ENCODE results near the gene CD83.

The CD83 gene

DNA sequence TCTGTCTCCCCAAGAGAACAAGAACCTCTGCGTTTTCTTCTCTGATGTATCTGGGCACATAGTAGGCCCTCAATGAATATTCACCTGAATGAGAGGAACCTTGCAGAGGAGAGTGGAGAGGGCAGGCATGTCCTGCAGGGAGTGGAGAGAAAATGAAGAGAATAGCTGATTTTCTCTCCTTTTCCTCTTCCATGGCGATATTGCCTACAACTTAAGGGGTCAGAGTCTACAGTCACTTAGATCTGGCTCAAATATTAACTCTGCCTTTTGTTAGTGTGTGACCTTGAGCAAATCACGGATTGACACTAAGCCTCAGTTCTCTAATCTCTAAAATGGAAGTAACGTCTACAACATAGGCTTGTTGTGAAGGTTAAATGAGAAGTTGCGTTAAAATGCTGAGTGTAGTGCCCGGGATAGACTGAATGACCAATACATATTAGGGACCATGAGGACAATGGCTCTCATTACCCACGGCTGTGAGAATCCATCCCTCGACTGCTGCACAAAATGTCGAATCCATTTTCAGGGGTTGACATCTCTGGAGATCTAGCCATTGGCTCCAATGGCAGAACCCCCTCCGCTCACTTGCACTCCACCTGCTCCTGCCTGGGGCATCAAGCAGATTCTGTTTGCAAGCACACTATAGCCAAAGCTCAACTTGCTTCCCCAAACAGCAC lies 14.8 kb downstream of the CD83 start:
- Histone ChIP-seq H3K27ac (ENCODE audit: low read depth, low read length) (no peak overlapping the region), H3K36me3 (ENCODE audit: control insufficient read depth, insufficient read depth, low read length) (no peaks in the 10 kb centered on the region), H3K9ac (ENCODE audit: low read length) (no peak overlapping the region), H3K4me1 (ENCODE audit: control insufficient read depth, insufficient read depth, low read length) (peaks cover 4% of the 10 kb centered on the region), H3K4me3 (ENCODE audit: low read length) (no peak overlapping the region), H3K27me3 (ENCODE audit: control insufficient read depth, insufficient read depth, low read length) (no peaks in the 10 kb centered on the region)

DNA sequence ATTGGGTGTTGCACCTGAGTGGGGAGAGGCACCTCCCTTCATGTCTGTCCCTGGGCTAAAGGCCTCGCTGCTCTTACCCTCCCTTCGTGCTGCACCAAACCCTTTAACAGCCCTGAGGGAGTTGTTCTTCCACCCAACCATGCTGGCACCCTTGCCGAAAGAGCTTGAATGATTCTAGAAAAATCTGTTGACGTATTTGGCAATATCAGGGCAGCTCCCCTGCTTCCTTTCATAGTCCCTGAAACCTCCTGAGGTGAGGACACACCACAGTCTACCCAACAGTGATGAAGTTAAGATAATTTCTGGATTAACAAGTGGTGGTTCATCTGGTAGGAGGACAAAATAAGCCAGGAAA lies 15.3 kb downstream of the CD83 start:
- Histone ChIP-seq H3K9ac (ENCODE audit: low read length) (no peak overlapping the region), H3K4me1 (ENCODE audit: control insufficient read depth, insufficient read depth, low read length) (peaks cover 3% of the 10 kb centered on the region), H3K36me3 (ENCODE audit: control insufficient read depth, insufficient read depth, low read length) (no peaks in the 10 kb centered on the region), H3K27me3 (ENCODE audit: control insufficient read depth, insufficient read depth, low read length) (no peaks in the 10 kb centered on the region), H3K4me3 (ENCODE audit: low read length) (no peak overlapping the region), H3K27ac (ENCODE audit: low read depth, low read length) (no peak overlapping the region)

DNA sequence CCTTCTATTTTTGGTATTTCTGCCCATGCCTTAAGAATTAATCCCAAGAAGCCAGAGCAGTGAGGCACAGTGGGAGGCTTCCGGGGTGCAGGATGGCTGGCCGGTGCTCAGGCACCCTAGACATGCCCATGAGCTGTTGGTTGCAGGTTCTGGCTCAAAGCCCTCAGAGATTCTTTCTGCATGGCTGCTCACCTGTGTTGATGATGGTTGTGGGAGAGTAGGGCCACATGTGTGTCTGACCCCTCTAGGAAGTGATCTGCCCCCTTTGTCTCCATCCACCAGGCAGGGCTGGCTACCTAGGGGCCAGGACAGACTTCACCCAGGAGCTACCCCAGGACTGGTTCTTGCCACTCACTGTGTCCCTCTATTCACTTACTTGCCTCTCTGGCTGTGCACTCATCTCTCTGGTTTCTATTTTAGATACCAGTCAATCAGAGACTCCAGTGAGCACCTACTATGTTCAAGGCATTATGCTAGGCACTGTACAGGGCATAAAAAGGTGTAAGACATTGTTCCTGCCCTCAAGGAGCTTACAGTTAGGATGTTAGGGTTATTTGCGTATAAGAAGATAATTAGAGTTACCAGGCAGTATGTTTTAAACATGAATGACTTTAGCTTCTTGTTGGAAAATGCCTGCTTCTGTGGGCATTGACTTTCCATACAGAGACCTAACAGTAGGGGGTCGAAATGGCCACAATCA lies 16.8 kb downstream of the CD83 start:
- Histone ChIP-seq H3K4me1 (ENCODE audit: control insufficient read depth, insufficient read depth, low read length) (no peaks in the 10 kb centered on the region), H3K9ac (ENCODE audit: low read length) (no peak overlapping the region), H3K4me3 (ENCODE audit: low read length) (no peak overlapping the region), H3K36me3 (ENCODE audit: control insufficient read depth, insufficient read depth, low read length) (no peaks in the 10 kb centered on the region), H3K27ac (ENCODE audit: low read depth, low read length) (no peak overlapping the region), H3K27me3 (ENCODE audit: control insufficient read depth, insufficient read depth, low read length) (no peaks in the 10 kb centered on the region)

DNA sequence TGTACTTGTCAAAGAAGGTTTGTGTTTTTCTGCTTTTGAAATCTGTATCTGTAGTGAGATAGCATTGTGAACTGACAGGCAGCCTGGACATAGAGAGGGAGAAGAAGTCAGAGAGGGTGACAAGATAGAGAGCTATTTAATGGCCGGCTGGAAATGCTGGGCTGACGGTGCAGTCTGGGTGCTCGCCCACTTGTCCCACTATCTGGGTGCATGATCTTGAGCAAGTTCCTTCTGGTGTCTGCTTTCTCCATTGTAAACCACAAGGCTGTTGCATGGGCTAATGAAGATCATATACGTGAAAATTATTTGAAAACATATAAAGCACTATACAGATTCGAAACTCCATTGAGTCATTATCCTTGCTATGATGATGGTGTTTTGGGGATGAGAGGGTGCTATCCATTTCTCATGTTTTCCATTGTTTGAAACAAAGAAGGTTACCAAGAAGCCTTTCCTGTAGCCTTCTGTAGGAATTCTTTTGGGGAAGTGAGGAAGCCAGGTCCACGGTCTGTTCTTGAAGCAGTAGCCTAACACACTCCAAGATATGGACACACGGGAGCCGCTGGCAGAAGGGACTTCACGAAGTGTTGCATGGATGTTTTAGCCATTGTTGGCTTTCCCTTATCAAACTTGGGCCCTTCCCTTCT lies 18.4 kb downstream of the CD83 start:
- Histone ChIP-seq H3K36me3 (ENCODE audit: control insufficient read depth, insufficient read depth, low read length) (no peaks in the 10 kb centered on the region), H3K4me3 (ENCODE audit: low read length) (no peak overlapping the region), H3K9ac (ENCODE audit: low read length) (no peak overlapping the region), H3K27ac (ENCODE audit: low read depth, low read length) (no peak overlapping the region), H3K4me1 (ENCODE audit: control insufficient read depth, insufficient read depth, low read length) (no peaks in the 10 kb centered on the region), H3K27me3 (ENCODE audit: control insufficient read depth, insufficient read depth, low read length) (no peaks in the 10 kb centered on the region)

DNA sequence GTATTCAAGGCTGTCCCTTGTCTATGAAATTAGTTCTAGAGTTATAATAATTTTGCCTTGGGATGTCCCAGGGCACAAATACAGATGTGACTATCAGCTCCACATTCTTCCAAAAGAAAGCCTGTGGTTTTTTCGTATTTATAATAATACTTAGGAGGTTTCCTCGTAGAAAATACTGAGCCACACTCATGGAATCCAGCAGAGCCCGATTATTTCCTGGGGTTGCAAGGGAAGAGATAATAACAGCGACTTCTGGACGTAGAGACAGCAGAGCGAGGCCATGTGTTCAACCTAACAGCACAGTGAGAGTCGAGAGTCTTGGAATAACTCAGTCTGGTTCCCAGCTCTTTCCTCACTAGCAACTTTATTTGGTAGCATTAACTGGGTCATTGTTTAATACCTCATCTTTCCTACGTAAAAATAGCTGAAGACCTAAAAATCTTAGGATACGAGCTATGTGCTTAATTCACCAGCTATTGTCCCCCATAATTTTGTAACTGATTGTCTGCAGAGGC lies 21.2 kb downstream of the CD83 start:
- Histone ChIP-seq H3K9ac (ENCODE audit: low read length) (no peak overlapping the region), H3K4me3 (ENCODE audit: low read length) (no peak overlapping the region), H3K4me1 (ENCODE audit: control insufficient read depth, insufficient read depth, low read length) (no peaks in the 10 kb centered on the region), H3K27me3 (ENCODE audit: control insufficient read depth, insufficient read depth, low read length) (no peaks in the 10 kb centered on the region), H3K36me3 (ENCODE audit: control insufficient read depth, insufficient read depth, low read length) (no peaks in the 10 kb centered on the region), H3K27ac (ENCODE audit: low read depth, low read length) (no peak overlapping the region)

DNA sequence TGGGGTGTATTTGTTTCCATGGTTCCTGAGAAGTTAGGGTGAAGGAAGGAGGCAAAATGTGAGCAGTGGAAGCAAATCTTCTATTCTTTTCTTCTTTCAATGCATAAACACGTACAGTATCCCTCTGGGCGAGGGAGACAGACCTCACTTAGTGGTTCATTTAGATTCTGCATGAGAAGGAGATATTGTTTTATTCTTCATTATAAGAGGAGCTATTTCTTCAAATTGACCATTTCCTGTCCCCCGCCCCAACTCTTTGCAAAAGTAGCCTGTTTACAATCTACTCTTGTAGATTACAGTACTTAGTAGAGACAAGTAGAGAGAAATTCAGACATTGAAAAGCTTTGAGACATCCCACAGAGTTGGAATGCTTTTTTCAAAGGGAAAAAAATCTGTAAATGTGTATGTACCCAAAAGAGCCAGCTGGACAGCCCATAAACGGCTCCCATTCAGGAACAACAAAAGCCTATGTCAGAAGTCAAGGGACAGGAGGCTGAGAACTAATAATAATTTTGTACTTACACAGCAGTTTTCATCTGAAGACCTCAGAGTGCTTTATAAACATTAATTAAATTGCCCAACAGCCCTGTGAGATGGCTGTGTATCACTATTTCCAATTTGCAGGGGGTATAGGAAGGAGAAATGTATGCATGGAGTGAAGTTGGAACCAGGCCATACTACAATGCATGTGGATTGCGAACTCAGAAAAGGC lies 23.9 kb downstream of the CD83 start:
- Histone ChIP-seq H3K27me3 (ENCODE audit: control insufficient read depth, insufficient read depth, low read length) (no peaks in the 10 kb centered on the region), H3K4me3 (ENCODE audit: low read length) (no peak overlapping the region), H3K9ac (ENCODE audit: low read length) (no peak overlapping the region), H3K27ac (ENCODE audit: low read depth, low read length) (no peak overlapping the region), H3K36me3 (ENCODE audit: control insufficient read depth, insufficient read depth, low read length) (no peaks in the 10 kb centered on the region), H3K4me1 (ENCODE audit: control insufficient read depth, insufficient read depth, low read length) (no peaks in the 10 kb centered on the region)

DNA sequence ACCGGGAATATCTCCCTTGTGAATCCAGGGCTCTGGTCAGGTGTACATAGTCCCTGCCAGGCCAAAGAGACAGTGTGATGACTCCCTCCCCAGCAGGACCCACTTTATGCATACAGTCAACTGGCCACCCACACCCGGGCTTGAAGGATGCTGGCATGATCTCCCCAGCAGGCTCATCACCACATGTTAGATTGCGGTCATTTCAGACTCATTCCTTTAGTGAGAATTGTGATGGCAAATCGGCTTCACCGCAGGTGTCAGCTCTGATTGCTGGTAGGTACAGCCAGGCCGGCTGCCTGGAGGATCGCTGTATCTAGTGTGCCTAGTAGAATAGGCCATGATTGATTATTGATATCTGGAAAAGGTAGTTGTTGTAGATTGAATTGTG lies 24.5 kb downstream of the CD83 start:
- Histone ChIP-seq H3K27me3 (ENCODE audit: control insufficient read depth, insufficient read depth, low read length) (no peaks in the 10 kb centered on the region), H3K4me3 (ENCODE audit: low read length) (no peak overlapping the region), H3K9ac (ENCODE audit: low read length) (no peak overlapping the region), H3K4me1 (ENCODE audit: control insufficient read depth, insufficient read depth, low read length) (no peaks in the 10 kb centered on the region), H3K27ac (ENCODE audit: low read depth, low read length) (no peak overlapping the region), H3K36me3 (ENCODE audit: control insufficient read depth, insufficient read depth, low read length) (no peaks in the 10 kb centered on the region)

DNA sequence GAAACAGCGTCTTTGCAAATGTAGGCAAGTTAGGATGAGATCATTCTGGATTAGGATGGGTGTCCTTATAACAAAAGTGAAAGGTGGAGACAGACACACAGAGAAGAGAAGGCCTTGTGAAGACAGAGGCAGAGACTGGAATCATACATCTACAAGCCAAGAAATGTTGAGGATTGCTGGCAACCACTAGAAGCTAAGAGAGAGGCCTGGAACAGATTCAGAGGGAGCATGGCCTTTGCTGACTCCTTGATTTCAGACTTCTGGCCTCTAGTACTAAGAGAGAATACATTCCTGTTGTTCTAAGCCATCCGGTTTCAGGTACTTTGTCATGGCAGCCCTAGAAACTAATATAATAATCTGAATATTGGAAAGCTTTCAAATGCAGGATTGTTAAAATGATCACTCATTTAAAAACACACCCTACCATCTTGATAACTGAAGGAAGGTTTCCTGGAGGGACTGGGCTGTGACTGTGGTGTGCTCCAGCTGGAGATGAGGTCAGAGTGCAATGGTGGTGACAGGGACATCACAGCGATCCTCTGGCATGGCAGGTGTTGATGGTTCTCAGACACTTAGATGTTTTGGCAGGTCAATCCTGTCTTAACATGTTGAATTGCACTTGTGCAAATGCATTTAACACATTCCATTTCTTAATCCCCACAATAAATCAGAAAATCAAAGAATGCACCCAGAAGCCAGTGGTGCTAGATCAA lies 25.1 kb downstream of the CD83 start:
- H3K27ac ChIP-seq (ENCODE audit: low read depth, low read length) = no peak overlapping the region
- no peak overlapping the region for H3K4me3 ChIP-seq (ENCODE audit: low read length)
- no peak overlapping the region for H3K9ac ChIP-seq (ENCODE audit: low read length)
- no peaks in the 10 kb centered on the region for H3K36me3 ChIP-seq (ENCODE audit: control insufficient read depth, insufficient read depth, low read length)
- H3K4me1 ChIP-seq (ENCODE audit: control insufficient read depth, insufficient read depth, low read length) = no peaks in the 10 kb centered on the region
- no peaks in the 10 kb centered on the region for H3K27me3 ChIP-seq (ENCODE audit: control insufficient read depth, insufficient read depth, low read length)

DNA sequence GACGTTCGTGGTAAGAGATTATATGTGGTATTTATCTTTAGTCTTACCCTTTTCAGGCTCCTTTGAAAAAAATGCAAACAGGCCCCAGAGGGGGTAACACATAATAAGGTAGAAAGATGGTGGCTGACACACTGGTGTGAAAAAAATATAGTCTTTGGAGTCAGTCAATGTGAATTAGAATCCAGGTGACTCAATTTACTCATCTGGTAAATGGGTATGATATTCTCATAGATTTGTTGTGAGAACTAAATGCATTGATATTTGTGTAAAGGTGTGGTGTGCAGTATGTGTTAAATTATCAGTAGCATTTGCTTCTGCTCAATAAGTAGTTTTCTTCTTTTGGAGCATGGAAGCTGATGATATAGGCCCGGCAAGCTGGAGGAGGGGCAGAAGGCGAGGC lies 25.7 kb downstream of the CD83 start:
- Histone ChIP-seq H3K36me3 (ENCODE audit: control insufficient read depth, insufficient read depth, low read length) (no peaks in the 10 kb centered on the region), H3K9ac (ENCODE audit: low read length) (no peak overlapping the region), H3K27me3 (ENCODE audit: control insufficient read depth, insufficient read depth, low read length) (no peaks in the 10 kb centered on the region), H3K4me1 (ENCODE audit: control insufficient read depth, insufficient read depth, low read length) (no peaks in the 10 kb centered on the region), H3K27ac (ENCODE audit: low read depth, low read length) (no peak overlapping the region), H3K4me3 (ENCODE audit: low read length) (no peak overlapping the region)

DNA sequence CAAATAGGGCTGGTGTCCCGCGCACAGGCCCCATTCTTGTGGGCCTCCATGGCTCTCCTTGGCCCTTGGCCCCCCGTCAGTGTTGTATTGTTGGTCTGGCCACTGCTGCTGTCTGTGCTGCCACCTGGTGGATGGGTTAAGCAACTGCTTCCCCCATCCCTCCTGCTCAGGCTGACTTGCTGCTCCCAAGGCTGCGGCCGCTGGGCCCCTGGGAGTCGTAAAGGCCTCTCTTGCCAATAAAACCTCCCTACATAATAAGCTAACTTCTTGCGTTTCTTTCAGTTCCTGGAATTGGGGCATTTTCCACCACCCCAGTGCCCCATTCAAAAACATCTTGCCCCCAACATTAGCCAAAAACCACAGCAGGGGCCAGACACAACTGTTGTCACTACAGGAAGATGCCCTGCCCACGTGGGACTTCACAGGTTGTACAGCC lies 27.1 kb downstream of the CD83 start:
- H3K27me3 ChIP-seq (ENCODE audit: control insufficient read depth, insufficient read depth, low read length) = no peaks in the 10 kb centered on the region
- no peak overlapping the region for H3K9ac ChIP-seq (ENCODE audit: low read length)
- H3K27ac ChIP-seq (ENCODE audit: low read depth, low read length) = no peak overlapping the region
- no peaks in the 10 kb centered on the region for H3K36me3 ChIP-seq (ENCODE audit: control insufficient read depth, insufficient read depth, low read length)
- no peak overlapping the region for H3K4me3 ChIP-seq (ENCODE audit: low read length)
- H3K4me1 ChIP-seq (ENCODE audit: control insufficient read depth, insufficient read depth, low read length) = no peaks in the 10 kb centered on the region

DNA sequence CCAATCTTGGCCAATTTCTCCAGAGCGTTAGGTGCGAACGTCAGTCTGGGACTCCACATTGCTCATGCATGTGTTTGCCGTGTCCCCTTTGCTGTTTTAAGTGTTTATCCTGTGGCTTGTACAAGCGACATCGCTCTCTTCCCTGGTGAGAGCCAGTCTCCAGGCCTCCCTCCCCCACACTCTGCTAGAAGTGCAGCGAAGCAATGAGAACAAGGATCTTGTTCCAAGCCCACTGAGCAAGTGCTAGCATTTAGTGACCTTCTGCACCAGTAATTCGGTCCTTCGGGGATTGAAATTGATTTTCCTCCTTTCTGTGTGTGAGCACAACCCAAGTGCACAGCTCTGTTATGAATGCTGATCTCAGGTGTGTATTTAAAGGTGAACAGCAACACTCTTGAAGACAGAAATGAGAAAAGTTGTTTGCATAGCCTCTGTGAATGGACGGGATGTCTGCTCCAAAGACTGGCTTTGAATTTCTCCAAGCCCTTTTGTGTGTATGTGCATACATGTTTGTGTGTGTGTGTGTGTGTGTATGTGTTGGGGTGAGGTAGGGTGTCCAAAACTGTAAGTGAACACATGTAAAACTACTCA lies 29.0 kb downstream of the CD83 start:
- Histone ChIP-seq H3K27ac (ENCODE audit: low read depth, low read length) (no peak overlapping the region), H3K9ac (ENCODE audit: low read length) (no peak overlapping the region), H3K27me3 (ENCODE audit: control insufficient read depth, insufficient read depth, low read length) (no peaks in the 10 kb centered on the region), H3K4me3 (ENCODE audit: low read length) (no peak overlapping the region), H3K36me3 (ENCODE audit: control insufficient read depth, insufficient read depth, low read length) (no peaks in the 10 kb centered on the region), H3K4me1 (ENCODE audit: control insufficient read depth, insufficient read depth, low read length) (no peaks in the 10 kb centered on the region)
